Thoracic aorta (tissue), 2 donors: Measurements from ENCODE around the gene UNC45A. TPM values are rescaled to one million over a fixed set of nuclear protein-coding genes. Genes with fewer than 3 reads are reported as not detected.

ENCODE experiments used
- ATAC-seq: fragments of 150-250 bp; one replicate; pipeline ENCODE4 v1.8.0; 2017; ENCODE audit warnings: low read depth; ENCODE audit not compliant: insufficient number of reproducible peaks, low FRiP score
- DNase-seq: peaks from one replicate; pipeline ENCODE4 v3.0.0-alpha.2; 2020; ENCODE audit warnings: low spot score
- H3K27ac ChIP-seq, 2 donors: fragments of 200-600 bp; sonication (generic); 1 replicate in 1 of 2; 2 replicates in 1 of 2; pipeline ENCODE4 v1.5.1; 2016; ENCODE audit warnings: mild to moderate bottlenecking in 2 of 2, moderate library complexity in 2 of 2
- H3K27me3 ChIP-seq: fragments of 200-600 bp; sonication (generic); replicated peaks from 2 replicates; pipeline ENCODE4 v1.6.0; 2016; ENCODE audit warnings: mild to moderate bottlenecking; ENCODE audit not compliant: insufficient read depth
- H3K36me3 ChIP-seq: fragments of 200-600 bp; sonication (generic); one replicate; pipeline ENCODE4 v1.5.1; 2016
- H3K4me1 ChIP-seq, 2 donors: fragments of 200-600 bp; sonication (generic); 1 replicate in 1 of 2; 2 replicates in 1 of 2; pipeline versions ENCODE4 v1.5.1 to v1.6.0; 2016; ENCODE audit warnings: low read depth in 2 of 2, mild to moderate bottlenecking in 1 of 2; ENCODE audit not compliant: control insufficient read depth in 1 of 2
- H3K4me3 ChIP-seq: fragments of 200-600 bp; sonication (generic); 2 replicates; pipeline ENCODE4 v1.5.1; 2016; ENCODE audit warnings: mild to moderate bottlenecking
- H3K9me3 ChIP-seq: fragments of 200-600 bp; sonication (generic); 2 replicates; pipeline ENCODE4 v1.5.1; 2016
- total RNA-seq, 2 donors: library from RNA; depleted of rRNA; stranded (reverse); fragments of >200 nt; gene quantifications; one replicate each; pipeline versions ENCODE4 v1.1.0 to v1.2.3, GENCODE V29; 2016
- TF ChIP-seq, protein P1 (sequence below): fragments of 200-600 bp; sonication (generic); IDR thresholded peaks from one replicate; pipeline ENCODE4 v1.5.1; 2019; ENCODE audit warnings: antibody characterized with exemption

UNC45A gene
- total RNA-seq, 2 donors from 2014 or later, result 54.0 to 65.5 TPM

DNA sequence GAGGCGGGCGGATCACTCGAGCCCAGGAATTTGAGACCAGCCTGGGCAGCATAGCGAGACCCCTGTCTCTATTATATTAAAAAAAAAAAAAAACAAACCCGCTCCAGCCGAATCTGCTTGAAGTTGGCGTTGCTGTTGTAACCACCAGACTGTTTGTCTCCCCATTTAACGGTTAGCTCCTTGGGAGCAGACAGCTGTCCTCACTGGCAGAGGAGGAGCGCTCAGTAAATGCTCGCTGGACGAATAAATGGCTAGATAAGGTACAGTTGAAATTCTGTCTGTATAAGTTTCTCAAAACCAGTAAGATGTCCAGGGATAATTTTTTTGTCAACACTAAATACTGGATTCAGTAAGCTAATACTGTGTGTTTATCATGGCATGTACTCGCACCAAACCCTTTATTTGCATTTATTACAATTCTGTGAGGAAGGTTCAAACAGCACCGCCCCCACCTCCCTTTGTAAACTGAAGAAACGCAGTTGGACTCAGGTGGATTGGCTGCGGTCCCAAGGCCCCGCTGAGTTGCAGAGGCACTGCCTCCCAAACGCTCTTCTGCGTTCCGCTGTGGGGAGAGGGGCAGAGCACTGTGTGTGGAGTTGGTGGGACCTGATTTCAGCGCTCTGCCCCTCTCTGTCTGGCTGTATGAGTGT lies 20.7 kb downstream of the UNC45A start:
- ATAC-seq (no peak), DNase-seq (no peak)
- TF ChIP-seq, protein P1, sequence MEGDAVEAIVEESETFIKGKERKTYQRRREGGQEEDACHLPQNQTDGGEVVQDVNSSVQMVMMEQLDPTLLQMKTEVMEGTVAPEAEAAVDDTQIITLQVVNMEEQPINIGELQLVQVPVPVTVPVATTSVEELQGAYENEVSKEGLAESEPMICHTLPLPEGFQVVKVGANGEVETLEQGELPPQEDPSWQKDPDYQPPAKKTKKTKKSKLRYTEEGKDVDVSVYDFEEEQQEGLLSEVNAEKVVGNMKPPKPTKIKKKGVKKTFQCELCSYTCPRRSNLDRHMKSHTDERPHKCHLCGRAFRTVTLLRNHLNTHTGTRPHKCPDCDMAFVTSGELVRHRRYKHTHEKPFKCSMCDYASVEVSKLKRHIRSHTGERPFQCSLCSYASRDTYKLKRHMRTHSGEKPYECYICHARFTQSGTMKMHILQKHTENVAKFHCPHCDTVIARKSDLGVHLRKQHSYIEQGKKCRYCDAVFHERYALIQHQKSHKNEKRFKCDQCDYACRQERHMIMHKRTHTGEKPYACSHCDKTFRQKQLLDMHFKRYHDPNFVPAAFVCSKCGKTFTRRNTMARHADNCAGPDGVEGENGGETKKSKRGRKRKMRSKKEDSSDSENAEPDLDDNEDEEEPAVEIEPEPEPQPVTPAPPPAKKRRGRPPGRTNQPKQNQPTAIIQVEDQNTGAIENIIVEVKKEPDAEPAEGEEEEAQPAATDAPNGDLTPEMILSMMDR, result no peak
- H3K4me1 ChIP-seq, result peaks cover 19 to 49% of the 10 kb centered on the region in 2 donors
- H3K36me3 ChIP-seq, result peaks cover 23% of the 10 kb centered on the region
- H3K4me3 ChIP-seq, result peak overlapping the region; percentile 88
- H3K27me3 ChIP-seq, result no peaks in the 10 kb centered on the region
- no peaks in the 10 kb centered on the region for H3K9me3 ChIP-seq
- no peak overlapping the region for H3K27ac ChIP-seq

DNA sequence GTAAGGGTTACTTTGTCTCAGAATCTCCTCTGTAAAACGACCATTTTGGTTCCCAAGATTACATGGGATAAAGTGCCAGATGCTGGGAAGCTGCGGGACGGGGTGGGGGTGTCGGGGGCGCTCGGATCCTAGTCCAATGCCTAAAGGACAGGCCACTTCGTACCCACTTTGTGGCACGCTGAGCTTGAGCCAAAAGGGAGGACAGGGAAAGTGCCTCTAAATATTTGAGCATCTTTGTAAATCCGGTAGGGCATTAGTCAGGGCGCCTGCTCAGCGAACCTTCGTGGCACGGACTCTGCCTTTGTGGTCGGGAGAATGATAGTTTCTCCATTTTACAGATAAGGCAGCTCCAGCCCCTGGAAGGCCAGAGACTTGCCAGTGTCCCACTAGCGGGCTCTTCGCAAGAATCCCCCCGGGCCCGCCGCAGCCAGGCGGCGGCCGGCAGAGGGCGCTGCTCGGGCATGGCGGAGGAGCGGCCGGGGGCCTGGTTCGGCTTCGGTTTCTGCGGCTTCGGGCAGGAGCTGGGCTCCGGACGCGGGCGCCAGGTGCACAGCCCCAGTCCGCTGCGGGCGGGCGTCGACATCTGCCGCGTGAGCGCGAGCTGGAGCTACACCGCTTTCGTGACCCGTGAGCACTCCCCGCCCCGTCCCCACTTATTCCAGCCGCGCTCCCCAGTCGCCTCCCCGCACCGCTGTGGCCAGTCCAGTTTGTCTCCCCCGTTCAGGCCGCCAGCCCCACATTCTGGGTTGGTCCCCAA lies 21.4 kb downstream of the UNC45A start:
- Histone ChIP-seq H3K36me3 (peaks cover 16% of the 10 kb centered on the region), H3K27me3 (no peaks in the 10 kb centered on the region), H3K4me3 (peak overlapping the region; percentile 82), H3K4me1 (peaks cover 19 to 56% of the 10 kb centered on the region in 2 donors), H3K27ac (peak overlapping the region; percentile 27 to 67), H3K9me3 (no peaks in the 10 kb centered on the region)
- TF ChIP-seq, protein P1, result peak; percentile 96
- DNase-seq (no peak), ATAC-seq (no peak)

DNA sequence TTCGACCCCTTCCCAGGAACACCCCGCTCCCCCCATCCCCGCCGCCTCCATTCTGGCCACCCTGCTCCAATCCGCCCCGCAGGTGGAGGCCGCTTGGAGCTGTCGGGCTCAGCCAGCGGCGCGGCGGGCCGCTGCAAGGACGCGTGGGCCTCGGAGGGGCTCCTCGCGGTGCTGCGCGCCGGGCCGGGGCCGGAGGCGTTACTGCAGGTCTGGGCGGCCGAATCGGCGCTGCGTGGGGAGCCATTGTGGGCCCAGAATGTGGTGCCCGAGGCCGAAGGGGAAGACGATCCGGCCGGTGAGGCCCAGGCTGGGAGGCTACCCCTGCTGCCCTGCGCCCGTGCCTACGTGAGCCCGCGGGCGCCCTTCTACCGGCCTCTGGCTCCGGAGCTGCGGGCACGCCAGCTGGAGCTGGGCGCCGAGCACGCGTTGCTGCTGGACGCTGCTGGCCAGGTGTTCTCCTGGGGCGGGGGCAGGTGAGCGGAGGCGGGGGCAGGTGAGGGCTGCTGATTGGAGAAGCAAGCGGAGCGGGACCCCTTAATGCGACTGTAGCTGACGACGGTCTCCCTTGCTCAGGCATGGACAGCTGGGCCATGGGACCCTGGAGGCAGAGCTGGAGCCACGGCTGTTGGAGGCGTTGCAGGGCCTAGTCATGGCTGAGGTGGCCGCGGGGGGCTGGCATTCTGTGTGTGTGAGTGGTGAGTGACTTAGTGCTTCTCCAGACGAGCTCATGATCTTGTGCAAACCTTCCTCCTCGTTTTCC lies 22.1 kb downstream of the UNC45A start:
- ATAC-seq (no peak), DNase-seq (no peak)
- Histone ChIP-seq H3K9me3 (no peaks in the 10 kb centered on the region), H3K27me3 (no peaks in the 10 kb centered on the region), H3K36me3 (peaks cover 10% of the 10 kb centered on the region), H3K4me3 (peak overlapping the region; percentile 82), H3K4me1 (peaks cover 19 to 56% of the 10 kb centered on the region in 2 donors), H3K27ac (peak overlapping the region; percentile 16 to 67)
- TF ChIP-seq, protein P1, result no peak

DNA sequence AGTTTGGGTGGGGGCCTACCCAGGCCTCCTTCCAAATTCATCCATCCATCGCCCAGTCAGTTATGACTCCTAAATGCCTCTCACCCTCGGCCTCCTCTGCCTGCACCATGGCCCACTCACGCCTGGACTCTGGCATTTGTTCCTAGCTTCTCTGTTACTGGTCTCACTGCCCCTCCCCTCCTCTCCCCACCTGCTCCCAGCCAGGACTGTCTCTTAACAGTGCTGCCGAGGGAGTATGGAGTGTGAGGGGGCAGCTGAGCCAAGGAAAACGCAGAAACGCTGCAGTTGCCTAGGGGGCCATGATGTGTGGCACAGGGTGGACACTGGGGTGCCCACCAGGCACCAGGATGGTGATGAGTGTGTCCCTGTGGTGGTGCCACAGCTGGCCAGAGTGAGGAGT lies 22.7 kb downstream of the UNC45A start:
- Histone ChIP-seq H3K36me3 (peaks cover 10% of the 10 kb centered on the region), H3K4me1 (peaks cover 19 to 56% of the 10 kb centered on the region in 2 donors), H3K9me3 (no peaks in the 10 kb centered on the region), H3K4me3 (peak overlapping the region; percentile 82), H3K27me3 (no peaks in the 10 kb centered on the region), H3K27ac (peak overlapping the region; percentile 16 to 67)
- ATAC-seq (no peak), DNase-seq (no peak)
- TF ChIP-seq, protein P1, result no peak
